K562 (cell line): ENCODE results near the gene UGT1A6. TPM values are rescaled to one million over a fixed set of nuclear protein-coding genes. Genes with fewer than 3 reads are reported as not detected.

Experiments used
- ATAC-seq: fragments of 200-7000 bp; cut with Tn5 transposase; 3 replicates; pipeline ENCODE4 v1.9.1; 2020; ENCODE audit warnings: moderate library complexity
- BruUV-seq: library from RNA; stranded (reverse); fragments of 400-500 nt; replicated peaks from 2 replicates; lab custom pipeline; 2021; lab: Mats Ljungman, UMichigan
- CTCF ChIA-PET: fragments of 300-600 bp; formaldehyde crosslinking; extraction: SDS; loops from one replicate; lab custom pipeline; 2021; ENCODE audit warnings: low intra/inter-chr PET ratio; lab: Yijun Ruan, JAX
- POLR2A ChIA-PET: fragments of 300-600, 350-650 bp; sonication (Branson Sonifier 250); formaldehyde crosslinking; extraction: SDS; loops from one replicate; lab custom pipeline; 2021; ENCODE audit warnings: antibody characterized with exemption, inconsistent platforms; lab: Yijun Ruan, JAX
- DNase-seq, 4 experiments: peaks; one replicate each; pipeline versions ENCODE4 v3.0.0 to v3.0.0-alpha.2; 2011 to 2018; ENCODE audit warnings: low spot score in 3 of 4, mixed read lengths in 3 of 4; ENCODE audit errors: extremely low read depth in 1 of 4
- FAIRE-seq: peaks from 2 replicates; lab custom pipeline; 2011; peaks lifted over from hg19 to GRCh38; lab: Jason Lieb, UNC
- H2AFZ ChIP-seq: 2 replicates; pipeline ENCODE4 v1.6.0; 2011; ENCODE audit warnings: low read depth, low read length, control low read depth, inconsistent platforms
- H3K27ac ChIP-seq: fragments of 200-600 bp; 3 replicates; pipeline ENCODE4 v1.8.0; 2011; ENCODE audit warnings: low read depth, mild to moderate bottlenecking, control low read depth, inconsistent platforms, low read length, moderate library complexity, mixed read lengths; ENCODE audit errors: extremely low read depth
- H3K27me3 ChIP-seq, 2 experiments: fragments of 300-600 bp in 1 of 2; 2 replicates in 1 of 2; 3 replicates in 1 of 2; pipeline versions ENCODE4 v1.6.0 to v1.8.0; 2011; ENCODE audit warnings: inconsistent platforms in 2 of 2, low read length in 2 of 2, mild to moderate bottlenecking in 1 of 2, mixed read lengths in 1 of 2, moderate library complexity in 1 of 2; ENCODE audit not compliant: control insufficient read depth in 2 of 2, insufficient read depth in 2 of 2
- H3K36me3 ChIP-seq: fragments of 300-600 bp; 3 replicates; pipeline ENCODE4 v1.8.0; 2011; ENCODE audit warnings: mild to moderate bottlenecking, low read length, inconsistent platforms; ENCODE audit not compliant: control insufficient read depth, insufficient read depth
- H3K4me1 ChIP-seq, 2 experiments: fragments of 200-600 bp in 1 of 2; replicated peaks in 1 of 2; 2 replicates in 1 of 2; 3 replicates in 1 of 2; pipeline versions ENCODE4 v1.5.1 to v1.8.0; 2011; ENCODE audit warnings: inconsistent platforms in 2 of 2, low read length in 2 of 2, mild to moderate bottlenecking in 1 of 2, mixed read lengths in 1 of 2, moderate library complexity in 1 of 2; ENCODE audit not compliant: control insufficient read depth in 2 of 2, insufficient read depth in 2 of 2
- H3K4me2 ChIP-seq: 2 replicates; pipeline ENCODE4 v1.6.1; 2011; ENCODE audit warnings: low read length, control low read depth, inconsistent platforms, mixed read lengths; ENCODE audit not compliant: insufficient read depth
- H3K4me3 ChIP-seq: fragments of 200-600 bp; sonication (generic), shearing (Covaris generic); 2 replicates; pipeline ENCODE4 v1.5.1; 2016; ENCODE audit warnings: control low read depth, inconsistent platforms
- H3K79me2 ChIP-seq: fragments of 200-600 bp; 3 replicates; pipeline ENCODE4 v1.8.0; 2011; ENCODE audit warnings: low read length, inconsistent platforms; ENCODE audit not compliant: control insufficient read depth, insufficient read depth
- H3K9ac ChIP-seq, 2 experiments: 2 replicates each; pipeline versions ENCODE4 v1.6.0 to v1.6.1; 2011; ENCODE audit warnings: low read depth in 2 of 2, low read length in 2 of 2, control low read depth in 1 of 2, inconsistent platforms in 1 of 2, mild to moderate bottlenecking in 1 of 2, mixed read lengths in 1 of 2; ENCODE audit not compliant: insufficient read depth in 1 of 2
- H3K9me1 ChIP-seq: one replicate; pipeline ENCODE4 v1.6.0; 2011; ENCODE audit warnings: inconsistent platforms, mild to moderate bottlenecking, low read length, moderate library complexity; ENCODE audit not compliant: control insufficient read depth, insufficient read depth
- H3K9me3 ChIP-seq: replicated peaks from 2 replicates; pipeline ENCODE4 v1.5.1; 2011; ENCODE audit warnings: low read depth, low read length, inconsistent platforms; ENCODE audit not compliant: control insufficient read depth, insufficient read depth
- H4K20me1 ChIP-seq: replicated peaks from 2 replicates; pipeline ENCODE4 v1.6.1; 2011; ENCODE audit warnings: low read length, inconsistent platforms, mixed read lengths; ENCODE audit not compliant: control insufficient read depth, insufficient read depth
- KDM4B ChIP-seq, 2 experiments: fragments of 450-650 bp in 1 of 2; sonication (generic) in 1 of 2; IDR thresholded peaks; 2 replicates each; pipeline ENCODE4 v1.6.1; 2016 to 2017; ENCODE audit warnings: borderline replicate concordance in 2 of 2, antibody characterized with exemption in 1 of 2, low read depth in 1 of 2, mild to moderate bottlenecking in 1 of 2
- KDM5B ChIP-seq: fragments of 200-600 bp; sonication (generic); IDR thresholded peaks from 2 replicates; pipeline ENCODE4 v1.6.1; 2012; ENCODE audit warnings: low read depth, mild to moderate bottlenecking, moderate library complexity, low read length, control low read depth, inconsistent platforms; ENCODE audit not compliant: insufficient replicate concordance
- MED1 ChIP-seq: sonication (generic); formaldehyde crosslinking; IDR thresholded peaks from 2 replicates; pipeline ENCODE4 v1.8.1; 2023; ENCODE audit warnings: missing genetic modification reagents, borderline replicate concordance
- POLR2AphosphoS2 ChIP-seq: IDR thresholded peaks from 2 replicates; pipeline ENCODE4 v1.6.1; 2012; ENCODE audit warnings: low read length, improper control_type of control experiment
- RFX1 ChIP-seq: fragments of 450-650 bp; IDR thresholded peaks from 2 replicates; pipeline ENCODE4 v1.6.1; 2016; ENCODE audit warnings: mild to moderate bottlenecking, moderate library complexity
- SMARCA5 ChIP-seq: fragments of 450-650 bp; IDR thresholded peaks from 2 replicates; pipeline ENCODE4 v1.6.1; 2016
- SRSF7 ChIP-seq: fragments of 200-400 bp; formaldehyde crosslinking; optimal IDR thresholded peaks from 2 replicates; pipeline ENCODE3; 2017; ENCODE audit warnings: mild to moderate bottlenecking, low read depth, low read length
- TOE1 ChIP-seq, 2 experiments: fragments of 450-650 bp in 1 of 2; sonication (generic) in 1 of 2; formaldehyde crosslinking in 1 of 2; IDR thresholded peaks; 2 replicates each; pipeline versions ENCODE4 v1.7.1 to v1.8.0; 2016 to 2022; ENCODE audit warnings: borderline replicate concordance in 2 of 2, mild to moderate bottlenecking in 2 of 2, antibody characterized with exemption in 1 of 2, inconsistent platforms in 1 of 2, low read depth in 1 of 2, missing genetic modification reagents in 1 of 2, moderate library complexity in 1 of 2
- ZNF175 ChIP-seq: fragments of 200-800 bp; sonication (Bioruptor generic); IDR thresholded peaks from 2 replicates; pipeline ENCODE4 v1.6.1; 2016; ENCODE audit warnings: low read depth, mild to moderate bottlenecking, missing genetic modification characterization, missing compliant biosample characterization
- ZSCAN32 ChIP-seq: fragments of 450-650 bp; formaldehyde crosslinking; IDR thresholded peaks from 2 replicates; pipeline ENCODE4 v1.4.0; 2020; ENCODE audit warnings: mild to moderate bottlenecking, moderate library complexity
- WGBS: fragments of 100-300 bp; shearing (Covaris generic); methylation state at CpG from one replicate; pipeline ENCODE4 v1.1.6; 2016; ENCODE audit warnings: low coverage, mixed read lengths; ENCODE audit not compliant: insufficient coverage; ENCODE audit errors: missing lambda C conversion rate; 5-methylcytosine and 5-hydroxymethylcytosine counted together
- in situ Hi-C: fragments of 300-500 bp; cut with MboI; formaldehyde crosslinking; loops from 4 replicates; pipeline ENCODE4 v1.15.0; 2018; ENCODE audit warnings: inconsistent platforms, mixed read lengths
- intact Hi-C: fragments of 100-400 bp; cut with micrococcal nuclease; formaldehyde crosslinking; loops from 2 replicates; pipeline ENCODE4 v1.14.2; 2022
- polyA plus RNA-seq, 8 experiments: library from polyadenylated mRNA; depleted of rRNA in 4 of 8; stranded (reverse) in 5 of 8; unstranded in 3 of 8; fragments of >200 nt; fragmentation: Nextera tagmentation in 2 of 8; fragmentation: Illumina TruSeq in 1 of 8; extraction: Ambion mirVana in 2 of 8; extraction: Trizol in 1 of 8; gene quantifications; 2 replicates each; pipeline versions ENCODE4 v1.2.1 to v1.2.3, GENCODE V29; 2011 to 2014; ENCODE audit warnings: inconsistent platforms in 1 of 8, missing spikeins in 1 of 8
- total RNA-seq, 7 experiments: library from RNA; depleted of rRNA in 6 of 7; stranded (reverse); fragments of >200 nt in 6 of 7; fragmentation: Illumina TruSeq in 2 of 7; extraction: Trizol in 2 of 7; gene quantifications; 2 replicates each; pipeline versions ENCODE4 v1.2.1 to v1.2.3, GENCODE V29; 2011 to 2021; ENCODE audit warnings: low replicate concordance in 1 of 7
- TF ChIP-seq, protein P1 (sequence below): fragments of 250-450 bp; sonication (Bioruptor Pico); IDR thresholded peaks from 2 replicates; pipeline ENCODE4 v1.8.0; 2021; ENCODE audit warnings: moderate library complexity, mild to moderate bottlenecking, inconsistent platforms

UGT1A6 gene
- total and polyA plus RNA-seq, 9 of the 15 experiments (the other 6 are each of a cell fraction or from before 2014, with no cell fraction given), result not detected

GRCh38 chr2:233702238-233702637, 9.5 kb downstream of the UGT1A6 start:
- in situ Hi-C loops (no loop called here), intact Hi-C loops (no loop called here)
- Histone ChIP-seq H3K27me3 (peaks cover 0 to 4% of the 10 kb centered on the region in 2 experiments; a peak in 1 of 5 replicates), H3K9me1 (no peaks in the 10 kb centered on the region), H3K27ac (no peak overlapping the region), H4K20me1 (no peaks in the 10 kb centered on the region), H3K36me3 (no peaks in the 10 kb centered on the region), H3K4me2 (no peak overlapping the region), H3K9me3 (no peaks in the 10 kb centered on the region), H3K9ac (no peak overlapping the region), H3K4me1 (peaks cover 0 to 10% of the 10 kb centered on the region in 2 experiments; a peak in 3 of 5 replicates), H3K79me2 (no peaks in the 10 kb centered on the region), H3K4me3 (no peak overlapping the region), H2AFZ (no peak overlapping the region)
- no peak for TF ChIP-seq SMARCA5
- TF ChIP-seq ZNF175 (CRISPR knock-in tag), result no peak
- TF ChIP-seq KDM4B (IDR thresholded peaks at IDR 0.05; ENCODE audit: borderline replicate concordance in 2 of 2, low read depth in 1 of 2), result no peak
- no peak for TF ChIP-seq TOE1 (IDR thresholded peaks at IDR 0.05; ENCODE audit: borderline replicate concordance)
- TF ChIP-seq TOE1 (CRISPR knock-in tag; IDR thresholded peaks at IDR 0.05; ENCODE audit: borderline replicate concordance, low read depth), result no peak
- TF ChIP-seq KDM5B, result no peak
- no peak for TF ChIP-seq RFX1
- TF ChIP-seq ZSCAN32 (CRISPR knock-in tag), result no peak
- TF ChIP-seq MED1, result no peak
- no peak for TF ChIP-seq POLR2AphosphoS2
- no peak for TF ChIP-seq SRSF7
- TF ChIP-seq, protein P1, sequence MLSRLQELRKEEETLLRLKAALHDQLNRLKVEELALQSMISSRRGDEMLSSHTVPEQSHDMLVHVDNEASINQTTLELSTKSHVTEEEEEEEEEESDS (CRISPR knock-in tag), result no peak
- WGBS, result 15% methylated on average over 3 of the region's 3 CpGs
- ChIA-PET CTCF (no interaction called here), POLR2A (no interaction called here)
- no peak for DNase-seq
- no peak for ATAC-seq
- no TSS peak for BruUV-seq
- no peak for FAIRE-seq
